Fibroblast of skin of back (primary cell): ENCODE measurements around the gene SCRN2. TPM values are rescaled to one million over a fixed set of nuclear protein-coding genes. Genes with fewer than 3 reads are reported as not detected.

Experiments
- DNase-seq: peaks from one replicate; pipeline ENCODE4 v3.0.0-alpha.2; 2013
- polyA plus RNA-seq, 2 experiments: library from polyadenylated mRNA; unstranded; fragments of 120-200 nt; gene quantifications; one replicate each; pipeline ENCODE4 v1.2.1, GENCODE V29; 2013; ENCODE audit not compliant: insufficient read length in 2 of 2

Gene SCRN2
- polyA plus RNA-seq (2013, experiment 1 of 2; ENCODE audit: insufficient read length) = 16.9 TPM
- polyA plus RNA-seq (2013, experiment 2 of 2; ENCODE audit: insufficient read length) = 18.5 TPM

DNA sequence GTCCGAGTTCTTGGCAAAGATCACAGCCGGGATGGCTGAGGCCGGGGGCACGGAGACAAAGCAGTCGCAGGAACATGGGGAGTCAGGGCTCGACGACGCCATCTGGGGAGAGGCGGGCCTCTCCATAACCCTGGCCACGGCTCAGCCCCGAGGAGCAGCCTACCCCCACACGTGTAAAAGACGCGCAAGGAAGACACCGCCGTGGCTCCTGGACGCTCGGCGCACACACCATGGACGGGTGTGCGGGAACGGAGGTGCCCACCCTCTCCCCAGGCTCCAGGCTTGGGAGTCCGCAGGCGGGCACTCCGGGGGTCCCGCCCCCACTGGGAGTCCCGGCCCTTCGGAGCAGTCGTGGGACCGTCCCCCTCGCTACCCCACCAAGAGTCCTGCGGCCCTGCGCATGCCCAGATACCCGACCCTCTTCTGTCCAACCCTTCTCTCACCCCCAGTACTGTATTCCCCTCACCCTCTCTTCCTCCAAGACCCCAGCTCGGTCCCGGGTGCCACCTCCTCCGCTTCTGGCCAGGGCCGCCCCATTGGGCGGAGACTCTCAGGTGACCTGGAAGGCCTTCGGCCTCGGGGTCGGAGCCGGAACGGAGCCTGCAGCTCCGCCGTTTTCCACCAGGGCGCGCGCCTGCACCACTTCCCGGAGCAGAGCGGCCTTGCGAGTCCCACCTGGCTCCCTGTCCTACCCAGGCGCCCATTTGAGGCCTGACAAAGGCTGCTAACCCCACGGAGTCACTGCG lies at the start of gene SCRN2:
Gene SCRN2 (minus strand): TSS at position 532 of the 746 bp plus-strand sequence. CDS start 430 bp downstream, at position 102.
- DNase-seq = peak; percentile 79

DNA sequence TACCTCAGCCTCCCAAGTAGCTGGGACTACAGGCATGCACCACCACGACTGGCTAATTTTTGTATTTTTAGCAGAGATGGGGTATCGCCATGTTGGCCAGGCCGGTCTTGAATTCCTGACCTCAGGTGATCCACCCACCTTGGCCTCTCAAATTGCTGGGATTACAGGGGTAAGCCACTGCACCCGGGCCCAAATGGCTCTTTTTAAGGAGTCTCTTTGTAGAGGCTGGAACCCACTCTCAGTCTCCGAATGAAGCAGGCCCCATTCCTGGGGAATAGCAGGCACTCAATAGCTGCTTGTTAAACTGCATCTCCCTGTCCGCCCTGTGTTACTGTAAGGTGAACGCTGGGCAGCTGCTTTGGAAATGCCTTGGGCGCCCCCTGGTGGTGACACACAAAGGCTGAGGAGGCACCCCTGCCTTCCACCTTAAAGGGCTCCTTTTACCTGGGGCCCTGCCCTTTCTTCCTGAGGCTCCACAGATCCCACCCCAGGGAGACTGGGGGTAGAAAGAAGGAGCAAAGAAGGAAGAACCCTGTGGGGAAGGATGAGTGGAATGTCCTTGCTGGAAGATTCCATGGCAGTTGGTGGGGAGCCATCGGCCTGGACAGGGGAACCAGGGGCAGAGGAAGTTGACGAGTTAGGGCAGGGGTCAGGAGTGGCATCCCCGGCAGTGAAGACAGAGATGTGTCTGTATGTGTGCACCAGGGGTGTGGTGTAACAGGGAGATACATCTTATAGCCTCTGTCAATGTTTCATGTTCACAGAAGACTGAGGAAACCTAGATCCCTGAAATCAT lies 48.9 kb upstream of the SCRN2 start:
- DNase-seq = peak; percentile 73

DNA sequence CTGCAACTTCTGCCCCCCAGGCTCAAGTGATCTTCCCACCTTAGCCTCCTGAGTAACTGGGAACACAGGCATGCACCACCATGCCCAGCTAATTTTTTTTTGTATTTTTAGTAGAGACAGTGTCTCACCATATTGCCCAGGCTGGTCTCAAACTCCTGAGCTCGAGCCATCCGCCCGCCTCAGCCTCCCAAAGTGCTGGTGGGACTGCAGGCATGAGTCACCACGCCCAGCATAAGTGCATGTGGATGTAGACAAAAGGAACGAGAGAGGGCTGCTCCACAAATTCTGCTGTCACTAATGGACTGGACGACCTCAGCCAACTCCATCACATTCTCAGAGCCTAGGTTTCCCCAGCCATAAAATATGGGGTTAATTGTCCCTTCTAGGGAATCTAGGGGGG lies 47.2 kb upstream of the SCRN2 start:
- no peak for DNase-seq

DNA sequence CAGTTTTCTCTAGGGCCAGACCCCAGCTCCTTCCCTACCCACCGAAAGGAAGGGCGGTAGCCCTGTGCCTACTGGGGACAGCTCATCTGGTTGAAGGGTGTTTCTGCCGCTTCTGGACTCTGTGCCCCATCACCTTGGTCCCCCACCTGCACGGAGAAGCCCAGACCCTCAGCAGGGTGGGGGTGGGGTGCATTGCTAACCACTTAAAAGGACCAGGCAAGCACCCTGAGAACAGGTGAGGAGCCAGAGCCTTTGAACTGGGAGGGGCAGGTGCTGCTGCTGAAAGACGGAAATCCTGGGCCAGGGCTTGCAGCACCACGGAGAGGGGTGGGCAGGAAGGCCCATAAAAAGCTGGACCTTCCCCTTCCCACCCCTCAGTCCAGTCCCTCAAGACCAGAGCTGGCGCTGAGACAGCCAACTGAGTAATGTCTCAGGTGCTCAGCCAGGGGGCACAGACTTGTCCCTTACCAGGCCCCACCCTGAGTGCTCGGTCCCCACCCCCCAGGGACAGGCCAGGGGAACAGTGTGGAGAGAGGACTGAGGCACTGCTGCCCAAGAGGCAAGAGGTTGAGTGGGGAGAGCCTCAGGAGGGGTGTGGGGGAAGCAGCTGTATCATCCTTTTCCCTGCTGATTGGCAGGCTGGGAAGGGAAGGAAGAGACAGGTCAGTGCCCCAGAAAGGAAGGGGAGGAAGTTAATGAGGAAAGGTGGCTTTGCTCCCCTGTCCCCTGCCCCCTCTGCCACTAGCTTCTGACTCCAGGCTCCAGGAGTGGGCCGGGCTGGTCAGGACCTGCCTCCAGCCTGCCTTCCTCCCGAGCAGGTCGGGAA lies 44.0 kb upstream of the SCRN2 start:
- no peak for DNase-seq

DNA sequence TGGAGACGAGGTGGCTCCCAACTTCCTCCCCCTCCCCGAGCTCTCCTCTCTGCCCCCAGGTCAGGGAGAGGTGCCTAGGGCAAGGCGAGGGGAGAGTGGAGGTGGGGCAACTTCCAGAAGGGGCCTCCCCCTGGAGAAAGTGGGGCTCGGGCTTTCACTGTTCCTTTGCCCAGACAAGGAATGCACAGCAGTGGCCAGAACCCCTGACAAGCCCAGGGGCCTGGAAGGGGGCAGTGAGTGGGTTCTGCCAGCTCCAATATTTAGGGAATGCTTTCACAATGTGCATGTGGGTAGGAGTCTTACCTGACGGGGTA lies 43.3 kb upstream of the SCRN2 start:
- DNase-seq = no peak

DNA sequence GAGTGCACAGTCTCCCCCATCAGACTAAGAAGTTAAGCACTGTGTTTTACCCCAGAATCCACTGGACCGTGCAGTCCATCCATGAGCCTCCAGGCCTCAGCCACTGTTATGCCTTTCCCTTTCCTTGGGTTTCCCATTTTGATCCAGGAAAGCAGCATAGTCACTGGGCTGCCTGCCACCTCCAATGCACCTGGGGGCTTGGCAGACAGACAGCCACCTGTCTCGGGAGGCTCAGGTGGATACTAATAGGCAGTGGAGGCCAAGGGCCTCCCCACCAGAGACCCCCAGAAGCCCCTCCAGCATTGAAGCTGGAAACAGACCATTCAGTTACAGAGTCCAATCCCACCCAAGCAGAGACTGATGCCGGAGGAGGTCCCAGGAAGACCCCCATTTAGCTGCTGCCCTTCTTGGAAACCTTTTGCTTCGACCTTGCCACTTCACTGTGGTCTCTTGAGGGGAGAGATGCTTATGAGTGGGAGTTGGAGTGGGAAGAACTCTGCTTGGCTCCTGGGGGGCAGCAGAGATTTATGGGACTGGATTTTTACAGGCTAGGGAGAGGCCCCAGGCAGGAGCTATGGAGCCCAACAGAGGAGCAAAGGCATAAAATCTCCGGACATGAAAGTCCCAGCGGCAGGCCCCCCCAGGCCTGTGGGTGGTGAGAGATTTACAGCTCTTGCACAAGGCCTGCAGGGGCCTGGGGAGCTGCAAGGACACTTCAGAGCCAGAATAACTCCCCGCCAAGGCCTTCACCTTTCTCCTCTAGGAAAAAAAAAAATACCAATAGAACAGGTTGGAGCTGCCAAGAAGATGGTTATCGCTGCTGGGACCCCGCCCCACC lies 42.7 kb upstream of the SCRN2 start:
- no peak for DNase-seq

DNA sequence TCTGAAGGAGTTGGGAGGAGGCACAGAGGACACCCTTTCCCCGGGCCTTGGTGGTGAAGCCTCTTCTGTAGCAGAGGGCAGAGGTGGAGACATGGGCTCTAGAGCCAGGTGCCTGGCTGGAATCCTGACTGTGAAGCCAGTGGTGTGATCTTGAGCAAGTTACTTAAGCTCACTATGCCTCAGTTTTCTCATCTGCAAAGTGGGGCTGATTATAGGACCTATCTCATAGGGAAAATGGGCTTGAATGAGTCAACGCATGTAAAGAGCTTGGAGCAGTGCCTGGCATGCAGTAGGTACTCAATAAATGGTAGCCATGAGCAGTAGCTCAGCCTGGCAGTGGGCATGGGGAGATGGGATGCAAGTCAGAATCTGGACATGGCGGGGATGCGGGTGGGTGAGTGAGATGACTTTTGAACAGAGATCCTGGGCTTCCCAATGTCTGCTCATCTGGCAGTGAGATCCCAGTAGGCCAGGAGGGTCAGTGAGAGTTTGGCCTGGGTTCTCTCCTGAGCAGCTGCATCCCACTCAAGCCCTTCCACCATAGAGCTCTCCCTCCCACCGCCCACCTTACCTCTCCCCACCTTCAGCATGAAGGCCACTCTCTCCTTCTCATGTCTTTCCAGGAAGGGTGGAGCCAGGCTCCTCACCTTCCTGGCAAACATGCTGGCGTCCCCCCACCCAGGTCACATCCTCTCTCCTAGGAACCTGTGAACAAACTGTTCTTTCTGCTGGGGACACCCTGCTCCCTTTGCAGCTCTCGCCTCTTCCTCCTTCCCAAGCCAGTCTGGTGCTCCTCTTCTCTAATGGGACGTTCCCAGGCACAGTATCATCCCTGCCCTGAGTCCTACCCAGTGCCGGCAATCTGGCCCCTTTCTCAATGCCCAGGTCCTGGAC lies 41.9 kb upstream of the SCRN2 start:
- no peak for DNase-seq

DNA sequence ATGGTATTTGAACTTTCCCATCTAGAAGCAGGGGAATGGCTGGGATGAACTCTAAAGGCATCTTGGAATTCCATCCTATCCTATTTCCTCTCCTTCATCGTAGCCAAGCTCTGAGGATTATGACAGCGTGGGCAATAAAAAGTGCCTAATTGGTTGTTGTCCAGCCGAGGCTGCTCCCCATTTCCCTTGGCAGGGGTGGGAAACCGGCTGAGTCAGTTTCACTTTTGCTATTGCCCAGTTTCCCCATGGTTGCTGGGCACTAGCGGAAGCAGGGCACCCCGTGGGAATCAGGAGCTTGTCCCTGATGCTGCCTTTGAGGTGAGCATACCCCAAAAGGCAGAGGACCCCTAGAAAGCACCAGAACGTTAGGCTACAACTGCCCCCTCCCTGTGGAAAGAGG lies 41.2 kb upstream of the SCRN2 start:
- DNase-seq = no peak

DNA sequence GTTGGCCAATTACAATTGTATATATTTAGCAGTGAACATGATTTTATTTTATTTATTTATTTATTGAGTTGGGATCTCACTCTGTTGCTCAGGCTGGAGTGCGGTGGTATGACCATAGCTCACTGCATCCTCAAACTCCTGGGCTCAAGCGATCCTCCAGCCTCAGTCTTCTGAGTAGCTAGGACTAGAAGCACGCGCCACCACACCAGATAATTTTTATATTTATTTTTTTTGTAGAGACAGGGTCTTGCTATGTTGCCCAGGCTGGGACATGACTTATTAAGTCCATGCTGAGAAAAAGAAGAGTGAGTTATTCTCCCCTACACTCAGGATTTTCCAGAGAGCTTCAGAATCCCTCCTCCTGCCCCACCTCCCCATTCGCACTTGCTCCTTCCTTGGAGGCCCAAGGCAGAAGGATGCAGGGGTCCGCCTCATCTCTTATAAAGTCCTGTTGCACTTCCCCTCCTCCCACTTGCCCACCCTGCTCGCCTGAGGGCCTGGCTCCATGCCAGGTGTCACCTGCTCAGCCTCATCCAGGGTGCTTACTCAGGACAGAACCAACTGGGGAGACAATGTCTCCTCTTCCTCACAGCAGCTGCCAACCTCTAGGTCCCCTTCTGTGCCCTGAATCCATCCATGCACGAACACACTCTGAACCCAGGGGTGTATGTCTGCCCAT lies 38.8 kb upstream of the SCRN2 start:
- DNase-seq = no peak

DNA sequence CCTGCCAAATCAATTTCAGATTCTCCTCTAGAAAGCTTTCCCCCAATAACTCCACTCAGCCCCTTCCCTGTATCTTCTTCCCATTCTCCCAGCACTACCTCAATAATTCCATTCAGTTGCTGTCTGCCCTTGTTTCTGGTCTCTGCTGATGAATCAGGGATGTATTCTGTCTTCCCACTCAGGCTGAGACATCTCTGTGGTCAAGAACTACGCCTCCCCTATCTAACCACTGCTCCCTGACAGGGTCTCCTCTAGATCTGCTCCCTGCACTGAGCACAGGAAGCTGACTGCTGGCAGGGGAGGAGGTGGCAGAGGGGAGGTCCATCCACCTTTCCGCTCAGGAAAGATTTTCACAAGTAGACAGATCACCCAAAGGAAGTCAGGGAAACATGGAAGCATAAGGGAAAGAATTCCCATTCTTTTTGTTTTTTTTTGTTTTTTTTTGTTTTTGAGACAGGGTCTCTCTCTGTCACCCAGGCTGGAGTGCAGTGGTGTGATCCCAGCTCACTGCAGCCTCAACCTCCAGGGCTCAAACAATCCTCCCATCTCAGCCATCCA lies 38.0 kb upstream of the SCRN2 start:
- peak; percentile 55 for DNase-seq

DNA sequence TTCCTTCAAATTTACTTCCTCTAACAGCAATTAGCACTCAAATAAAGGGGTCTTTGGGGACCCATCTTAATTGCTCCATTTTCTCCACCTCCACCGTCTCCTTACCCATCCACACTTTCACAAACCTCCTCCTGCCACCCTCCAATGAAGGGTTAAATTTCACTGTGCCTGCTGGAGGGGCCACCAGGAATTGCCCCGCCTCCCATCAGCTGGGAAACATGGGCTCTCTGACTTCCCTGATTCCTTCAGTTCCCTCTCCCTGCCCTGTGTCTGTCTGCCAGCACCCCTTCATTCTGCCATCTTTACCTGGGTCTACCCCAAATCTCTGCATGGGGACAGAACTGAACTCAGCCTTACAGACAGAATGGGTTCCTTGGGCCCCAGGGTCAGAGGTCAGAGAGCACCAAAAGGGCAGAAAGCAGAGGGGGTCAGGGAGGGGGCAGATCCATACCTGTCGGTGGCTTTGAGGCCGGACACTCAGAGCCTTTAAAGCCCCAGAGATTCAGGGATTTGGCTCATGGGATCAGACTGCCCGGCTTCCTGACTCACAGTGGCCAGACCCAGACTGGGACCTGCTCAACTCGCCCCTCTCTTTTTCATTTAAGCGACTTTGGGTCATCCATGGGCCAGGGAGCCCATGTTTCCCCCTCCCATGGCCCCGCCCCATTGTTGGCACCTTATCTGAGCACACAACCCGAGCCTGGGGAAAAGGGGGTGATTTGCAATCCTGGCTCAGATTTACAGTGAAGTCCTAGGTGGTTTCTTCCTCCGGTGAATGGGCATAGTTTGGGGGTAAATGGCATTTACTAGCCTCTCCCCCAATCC lies 37.3 kb upstream of the SCRN2 start:
- no peak for DNase-seq

DNA sequence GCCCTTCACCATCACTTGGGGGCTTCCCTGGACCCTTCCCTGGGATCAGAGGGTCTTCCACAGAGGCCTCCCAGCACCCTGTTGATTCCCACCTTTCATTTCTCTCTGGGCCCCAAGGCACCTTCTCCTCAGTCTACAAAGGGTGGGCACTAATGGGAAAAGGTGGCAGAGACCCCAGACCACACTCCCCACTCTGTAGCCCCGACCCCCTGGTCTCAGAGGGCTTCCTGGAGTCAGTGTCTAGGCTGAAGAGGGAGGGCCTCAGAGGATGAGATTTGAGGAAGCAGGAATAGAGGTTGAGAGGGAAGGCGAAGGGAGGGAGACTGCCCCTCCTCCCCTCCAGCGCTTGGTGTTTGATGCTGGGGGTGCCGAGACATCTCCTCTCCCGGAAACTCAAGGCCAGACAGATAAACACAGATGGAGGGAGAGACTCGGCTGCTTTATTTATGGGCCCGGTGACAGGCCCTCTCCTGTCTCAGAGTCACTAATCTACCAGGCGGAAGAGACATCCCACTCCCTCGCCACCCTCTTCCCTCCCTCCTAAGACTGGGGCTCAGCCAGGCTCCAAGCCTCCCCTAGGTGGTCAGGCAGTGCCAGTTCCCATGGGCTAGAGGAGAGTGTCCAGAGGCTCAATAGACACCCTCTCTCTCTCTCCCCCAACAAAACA lies 36.4 kb upstream of the SCRN2 start:
- DNase-seq = no peak

DNA sequence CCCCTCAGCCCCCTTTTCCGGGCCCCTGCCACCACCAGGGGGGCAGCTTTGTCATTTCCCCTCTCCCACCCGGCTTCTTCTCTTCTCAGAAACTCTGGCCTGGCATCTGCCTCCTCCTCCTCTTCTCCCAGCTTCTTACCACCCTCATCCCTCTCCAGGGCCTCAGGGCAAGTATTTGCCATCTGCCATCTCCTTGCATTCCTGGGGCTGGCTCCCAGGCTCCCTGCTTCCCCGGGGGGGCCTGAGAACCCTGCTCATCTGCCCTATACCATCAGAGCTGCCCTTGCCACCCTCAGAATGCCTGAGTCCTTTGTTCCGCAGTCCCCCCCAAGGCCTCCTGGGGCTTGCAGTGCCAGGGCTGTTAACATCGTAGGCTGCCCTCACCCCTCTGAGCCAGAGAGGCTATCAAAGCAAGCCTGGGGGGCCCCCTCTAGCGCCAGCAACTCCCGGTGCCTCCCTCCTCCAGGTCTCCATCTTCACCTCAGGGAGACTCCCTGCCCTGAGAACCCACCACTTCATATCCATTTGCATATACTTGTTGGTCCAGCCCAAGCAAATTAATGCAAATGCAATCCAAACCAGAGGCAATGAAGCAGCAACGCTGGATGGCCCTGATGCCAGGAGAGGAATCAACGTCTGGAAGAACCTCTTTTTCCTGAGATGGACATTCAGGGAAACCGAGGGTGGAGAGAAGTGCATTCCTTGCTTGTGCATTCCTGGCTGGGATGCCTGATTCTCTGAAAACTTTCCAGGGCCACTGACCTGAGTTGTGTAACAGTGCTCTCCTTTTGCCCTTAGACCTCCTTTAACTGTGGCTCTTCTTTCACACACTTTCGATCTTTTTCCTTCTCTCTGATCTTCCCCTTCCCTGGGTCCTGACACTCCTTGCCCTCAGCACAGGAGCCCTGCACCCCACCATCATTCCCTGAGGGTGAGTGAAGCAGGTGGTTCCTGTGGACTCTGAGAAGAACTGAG lies 34.2 kb upstream of the SCRN2 start:
- DNase-seq = no peak

DNA sequence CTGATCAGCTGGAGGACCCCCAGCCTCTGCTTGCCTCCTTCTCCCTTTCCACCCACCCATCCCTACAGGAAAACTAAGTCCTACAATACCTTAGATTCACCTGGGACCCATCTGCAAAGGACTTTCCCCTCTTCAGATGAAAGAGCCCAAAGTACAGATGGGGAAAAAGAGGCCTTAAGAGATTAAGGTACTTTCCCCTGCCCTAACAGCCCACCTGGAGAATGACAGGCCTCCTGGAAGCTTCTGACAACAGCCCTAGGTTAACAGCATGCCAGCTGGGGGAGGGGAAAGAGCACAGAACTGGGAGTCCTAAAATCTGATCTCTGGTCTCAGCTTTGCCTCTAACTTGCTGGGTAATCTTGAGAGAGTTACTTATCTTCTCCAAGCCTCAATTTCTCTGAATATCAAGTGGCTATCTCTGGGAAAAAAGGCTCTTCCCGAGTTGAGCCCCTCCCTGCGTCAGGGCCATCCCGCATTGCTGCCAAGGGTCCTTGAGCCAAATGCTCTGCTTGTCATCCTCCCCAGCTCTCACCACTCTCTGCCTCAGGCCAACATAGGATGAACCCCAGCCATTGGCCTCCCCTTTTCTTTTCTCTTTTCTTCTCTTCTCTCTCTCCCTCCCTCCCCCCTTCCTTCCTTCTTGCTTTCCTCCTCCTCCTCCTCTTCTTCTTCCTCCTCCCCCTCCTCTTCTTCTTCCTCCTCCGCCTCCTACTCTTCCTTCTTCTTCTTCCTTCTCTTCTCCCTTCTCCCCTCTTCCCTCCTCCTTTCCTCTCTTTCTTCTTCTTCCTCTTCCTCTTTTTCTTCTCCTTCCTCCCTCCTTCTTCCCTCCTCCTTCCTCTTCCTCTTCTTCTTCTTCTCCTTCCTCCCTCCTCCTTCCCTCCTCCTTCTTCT lies 32.4 kb upstream of the SCRN2 start:
- DNase-seq = no peak

DNA sequence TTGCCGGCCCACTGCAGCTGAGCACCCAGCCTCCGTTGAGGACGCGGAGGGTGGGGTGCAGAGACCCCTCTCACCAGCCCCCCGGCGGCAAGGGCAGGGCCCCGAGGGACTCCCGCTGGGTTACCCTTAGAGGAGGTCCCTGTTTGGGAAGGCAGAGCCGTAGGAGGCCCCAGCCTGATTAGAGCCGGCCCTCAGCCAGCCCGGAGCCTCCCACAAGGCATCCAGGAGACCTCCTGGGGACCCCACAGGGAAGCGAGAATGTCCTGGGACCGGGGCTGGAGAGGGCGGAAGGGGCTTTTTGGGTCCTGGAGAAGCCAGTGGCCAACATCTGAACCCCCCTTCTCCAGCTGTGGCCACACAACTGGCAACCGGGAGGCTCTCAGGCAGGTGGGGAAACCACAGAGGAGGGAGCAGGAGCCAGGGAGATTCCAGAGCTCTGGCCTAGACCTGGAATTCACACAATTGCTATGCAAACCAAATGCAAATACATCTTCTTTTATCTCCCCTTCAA lies 31.6 kb upstream of the SCRN2 start:
- no peak for DNase-seq

DNA sequence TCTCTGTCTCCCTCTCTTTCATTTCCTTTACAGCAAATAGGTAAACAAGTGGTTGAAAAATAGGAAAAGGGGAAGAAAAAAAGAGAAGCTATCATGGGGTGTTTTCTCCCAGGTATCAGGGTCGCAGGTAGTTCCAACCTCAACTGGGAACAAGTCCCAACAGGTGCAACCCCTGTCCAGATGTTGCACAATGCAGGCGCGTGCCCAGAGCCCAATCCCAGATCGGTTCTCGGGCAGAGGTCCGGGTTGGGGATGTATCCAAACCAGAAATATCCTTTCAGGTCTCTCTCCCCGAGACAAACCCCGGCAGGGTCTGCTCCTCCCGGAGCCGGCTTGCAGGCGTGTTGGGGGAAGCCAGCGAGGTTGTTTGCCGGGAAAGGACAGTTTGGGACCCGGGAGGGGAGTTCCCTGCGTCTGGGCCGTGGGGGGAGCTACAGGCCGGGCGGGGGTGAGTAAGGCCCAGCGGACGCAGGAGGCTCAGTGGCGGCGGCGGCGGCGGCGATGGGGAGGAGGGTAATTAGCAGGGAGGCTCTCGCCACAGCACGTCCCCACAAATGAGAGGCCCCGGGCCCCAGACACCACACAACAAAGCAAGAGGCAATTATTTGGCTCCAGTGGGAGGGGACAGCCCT lies 31.1 kb upstream of the SCRN2 start:
- no peak for DNase-seq
